Mesendoderm (in vitro differentiated cells): ENCODE measurements around the gene SP100. TPM values are rescaled to one million over a fixed set of nuclear protein-coding genes. Genes with fewer than 3 reads are reported as not detected.

Experiments
- DNase-seq: peaks from one replicate; pipeline ENCODE4 v3.0.0; 2013
- H2AK5ac ChIP-seq: 2 replicates; pipeline ENCODE4 v1.6.1; 2013; ENCODE audit warnings: low read length, inconsistent platforms
- H2BK120ac ChIP-seq: 2 replicates; pipeline ENCODE4 v1.6.1; 2013; ENCODE audit warnings: low read depth, mild to moderate bottlenecking, low read length, moderate library complexity, mixed read lengths
- H2BK15ac ChIP-seq: replicated peaks from 2 replicates; pipeline ENCODE4 v1.6.1; 2013; ENCODE audit warnings: low read depth, mild to moderate bottlenecking, moderate library complexity
- H2BK5ac ChIP-seq: 2 replicates; pipeline ENCODE4 v1.6.1; 2013; ENCODE audit warnings: low read length, inconsistent platforms
- H3K18ac ChIP-seq: 2 replicates; pipeline ENCODE4 v1.6.1; 2013; ENCODE audit warnings: mild to moderate bottlenecking, low read length, mixed read lengths
- H3K23ac ChIP-seq: one replicate; pipeline ENCODE4 v1.6.1; 2013; ENCODE audit warnings: low read length
- H3K27ac ChIP-seq: 2 replicates; pipeline ENCODE4 v1.5.1; 2013; ENCODE audit warnings: low read depth, mild to moderate bottlenecking, inconsistent platforms, low read length, moderate library complexity
- H3K27me3 ChIP-seq: 2 replicates; pipeline ENCODE4 v1.6.1; 2013; ENCODE audit warnings: low read length, control low read depth, mild to moderate bottlenecking, inconsistent platforms; ENCODE audit not compliant: insufficient read depth, poor library complexity
- H3K36me3 ChIP-seq: 2 replicates; pipeline ENCODE4 v1.6.1; 2013; ENCODE audit warnings: low read length, inconsistent platforms; ENCODE audit not compliant: control insufficient read depth, insufficient read depth
- H3K4ac ChIP-seq: one replicate; pipeline ENCODE4 v1.6.1; 2013; ENCODE audit warnings: low read depth, mild to moderate bottlenecking, low read length, moderate library complexity
- H3K4me1 ChIP-seq: 2 replicates; pipeline ENCODE4 v1.6.1; 2013; ENCODE audit warnings: low read depth, low read length, inconsistent platforms; ENCODE audit not compliant: control insufficient read depth
- H3K4me2 ChIP-seq: 2 replicates; pipeline ENCODE4 v1.6.1; 2013; ENCODE audit warnings: low read length
- H3K4me3 ChIP-seq: 2 replicates; pipeline ENCODE4 v1.5.1; 2013; ENCODE audit warnings: mild to moderate bottlenecking, low read length
- H3K56ac ChIP-seq: one replicate; pipeline ENCODE4 v1.6.1; 2013; ENCODE audit warnings: low read length
- H3K79me1 ChIP-seq: 2 replicates; pipeline ENCODE4 v1.6.1; 2013; ENCODE audit warnings: low read length, inconsistent platforms
- H3K79me2 ChIP-seq: 2 replicates; pipeline ENCODE4 v1.6.1; 2013; ENCODE audit warnings: mild to moderate bottlenecking, low read length; ENCODE audit not compliant: control insufficient read depth, insufficient read depth
- H3K9ac ChIP-seq: 2 replicates; pipeline ENCODE4 v1.6.1; 2013; ENCODE audit warnings: low read length, inconsistent platforms
- H4K5ac ChIP-seq: one replicate; pipeline ENCODE4 v1.6.1; 2013; ENCODE audit warnings: low read length
- H4K8ac ChIP-seq: one replicate; pipeline ENCODE4 v1.6.1; 2013; ENCODE audit warnings: low read depth, mild to moderate bottlenecking, control low read depth, low read length, moderate library complexity
- WGBS: extraction: QIAGEN DNeasy Blood & Tissue Kit; methylation state at CpG from one replicate; pipeline ENCODE4 v1.1.7; 2013; ENCODE audit warnings: low lambda C conversion rate, missing lambda C conversion rate; ENCODE audit not compliant: insufficient coverage; ENCODE audit errors: extremely low coverage; 5-methylcytosine and 5-hydroxymethylcytosine counted together
- small RNA-seq: library from polyadenylated mRNA; stranded (forward); fragments of <200 nt; extraction: miRNeasy Mini kit (QIAGEN cat#:217004); gene quantifications from one replicate; pipeline ENCODE3, GENCODE V24; 2013; ENCODE audit not compliant: insufficient read depth

The SP100 gene

GRCh38 chr2:230590333-230590732, 174.3 kb downstream of the SP100 start:
- no peak overlapping the region for H3K4me2 ChIP-seq
- H3K9ac ChIP-seq, result no peak overlapping the region
- no peak overlapping the region for H3K23ac ChIP-seq
- H3K4me1 ChIP-seq, result no peaks in the 10 kb centered on the region
- WGBS, result no CpG with 5 or more reads among the region's 3 CpGs
- no peak overlapping the region for H2BK5ac ChIP-seq
- no peak overlapping the region for H2AK5ac ChIP-seq
- H4K8ac ChIP-seq, result no peak overlapping the region
- no peaks in the 10 kb centered on the region for H3K79me1 ChIP-seq
- no peak overlapping the region for H2BK120ac ChIP-seq
- no peak overlapping the region for H3K56ac ChIP-seq
- H3K79me2 ChIP-seq, result no peaks in the 10 kb centered on the region
- no peaks in the 10 kb centered on the region for H3K36me3 ChIP-seq
- H4K5ac ChIP-seq, result no peak overlapping the region
- no peak overlapping the region for H3K27ac ChIP-seq
- H3K4ac ChIP-seq, result no peak overlapping the region
- no peak overlapping the region for H2BK15ac ChIP-seq
- no peak overlapping the region for H3K4me3 ChIP-seq
- no peak for DNase-seq
- no peak overlapping the region for H3K18ac ChIP-seq
- no peaks in the 10 kb centered on the region for H3K27me3 ChIP-seq

DNA sequence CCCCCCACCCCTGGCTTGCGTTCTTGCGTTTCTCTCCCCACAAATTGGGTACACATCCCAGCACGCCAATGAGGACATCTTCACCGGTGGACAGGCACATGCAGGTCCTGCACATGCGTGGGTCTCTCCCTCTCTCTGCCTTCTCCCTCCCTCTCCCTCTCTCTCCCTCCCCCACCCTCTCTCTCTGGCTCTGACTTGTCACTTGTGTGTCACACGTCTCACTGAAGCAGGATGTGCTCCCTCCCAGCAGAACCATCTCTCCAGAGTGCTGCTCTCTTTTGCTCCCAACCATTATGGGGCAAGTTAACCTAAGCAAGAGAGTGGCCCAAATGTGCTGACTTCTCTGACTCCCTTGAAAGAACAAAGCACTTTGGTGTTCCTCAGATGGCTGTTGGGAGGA, 175.8 kb downstream of the SP100 start:
- H2AK5ac ChIP-seq, result no peak overlapping the region
- H4K5ac ChIP-seq, result no peak overlapping the region
- no peaks in the 10 kb centered on the region for H3K36me3 ChIP-seq
- no peak for DNase-seq
- no peak overlapping the region for H2BK5ac ChIP-seq
- no peak overlapping the region for H3K4ac ChIP-seq
- H3K4me1 ChIP-seq, result no peaks in the 10 kb centered on the region
- H3K4me3 ChIP-seq, result no peak overlapping the region
- H2BK120ac ChIP-seq, result no peak overlapping the region
- H3K27me3 ChIP-seq, result no peaks in the 10 kb centered on the region
- H4K8ac ChIP-seq, result no peak overlapping the region
- no peak overlapping the region for H3K9ac ChIP-seq
- H3K18ac ChIP-seq, result no peak overlapping the region
- no CpG with 5 or more reads among the region's 6 CpGs for WGBS
- no peaks in the 10 kb centered on the region for H3K79me1 ChIP-seq
- H3K56ac ChIP-seq, result no peak overlapping the region
- H3K27ac ChIP-seq, result no peak overlapping the region
- H2BK15ac ChIP-seq, result no peak overlapping the region
- H3K4me2 ChIP-seq, result no peak overlapping the region
- H3K79me2 ChIP-seq, result no peaks in the 10 kb centered on the region
- H3K23ac ChIP-seq, result no peak overlapping the region

GRCh38 chr2:230592775-230593174, 176.8 kb downstream of the SP100 start:
- H3K79me1 ChIP-seq, result no peaks in the 10 kb centered on the region
- no peak overlapping the region for H3K4ac ChIP-seq
- H3K18ac ChIP-seq, result no peak overlapping the region
- no peak overlapping the region for H3K56ac ChIP-seq
- H2AK5ac ChIP-seq, result no peak overlapping the region
- no peak overlapping the region for H4K5ac ChIP-seq
- no peak overlapping the region for H3K4me3 ChIP-seq
- H3K9ac ChIP-seq, result no peak overlapping the region
- no peak overlapping the region for H2BK120ac ChIP-seq
- H3K27ac ChIP-seq, result no peak overlapping the region
- no peak overlapping the region for H4K8ac ChIP-seq
- H2BK15ac ChIP-seq, result no peak overlapping the region
- H2BK5ac ChIP-seq, result no peak overlapping the region
- DNase-seq, result no peak
- H3K23ac ChIP-seq, result no peak overlapping the region
- H3K4me2 ChIP-seq, result no peak overlapping the region
- H3K4me1 ChIP-seq, result no peaks in the 10 kb centered on the region
- no peaks in the 10 kb centered on the region for H3K27me3 ChIP-seq
- no peaks in the 10 kb centered on the region for H3K79me2 ChIP-seq
- WGBS, result no CpG with 5 or more reads among the region's 4 CpGs
- no peaks in the 10 kb centered on the region for H3K36me3 ChIP-seq

Small RNA genes lying within 50 kb of the gene (small RNA-seq; reads per million reads assigned to genes)
- gene HMGB1P3 (not detected), gene RN7SL834P (not detected), gene RNU6-451P (not detected)
